H1 (cell line): ENCODE results near the gene THG1L. TPM values are rescaled to one million over a fixed set of nuclear protein-coding genes. Genes with fewer than 3 reads are reported as not detected.

Source experiments
- CHD7 ChIP-seq: fragments of 300-600 bp; sonication (generic); IDR thresholded peaks from 2 replicates; pipeline ENCODE4 v1.7.1; 2012; ENCODE audit warnings: low read length, moderate library complexity, mild to moderate bottlenecking, inconsistent platforms; ENCODE audit not compliant: insufficient replicate concordance
- CTCF ChIP-seq, 3 experiments: IDR thresholded peaks; 1 replicate in 2 of 3; 2 replicates in 1 of 3; pipeline versions ENCODE4 v1.5.1 to v1.6.1; 2011; ENCODE audit warnings: low read length in 3 of 3, mild to moderate bottlenecking in 3 of 3, inconsistent platforms in 2 of 3, low read depth in 1 of 3, moderate library complexity in 1 of 3; ENCODE audit not compliant: insufficient read depth in 1 of 3; ENCODE audit errors: control extremely low read depth in 1 of 3
- HDAC6 ChIP-seq: IDR thresholded peaks from one replicate; pipeline ENCODE4 v1.7.1; 2012; ENCODE audit warnings: low read depth, mild to moderate bottlenecking, inconsistent platforms, low read length, moderate library complexity
- POLR2A ChIP-seq, 2 experiments: IDR thresholded peaks; 1 replicate in 1 of 2; 2 replicates in 1 of 2; pipeline ENCODE4 v1.6.1; 2011; ENCODE audit warnings: low read depth in 2 of 2, low read length in 2 of 2, mild to moderate bottlenecking in 2 of 2; ENCODE audit errors: control extremely low read depth in 1 of 2
- POU5F1 ChIP-seq: IDR thresholded peaks from 2 replicates; pipeline ENCODE4 v1.6.1; 2011; ENCODE audit warnings: low read depth, mild to moderate bottlenecking, low read length, moderate library complexity
- RAD21 ChIP-seq, 2 experiments: IDR thresholded peaks in 1 of 2; conservative IDR thresholded peaks in 1 of 2; 2 replicates each; pipeline ENCODE4 v1.6.1; 2011; ENCODE audit warnings: low read depth in 2 of 2, low read length in 2 of 2, improper control_type of control experiment in 1 of 2, inconsistent platforms in 1 of 2, mild to moderate bottlenecking in 1 of 2, moderate library complexity in 1 of 2
- RFX5 ChIP-seq: IDR thresholded peaks from 2 replicates; pipeline ENCODE4 v1.6.1; 2011; ENCODE audit warnings: low read depth, low read length, improper control_type of control experiment, borderline replicate concordance
- polyA plus RNA-seq, 7 experiments: library from polyadenylated mRNA; depleted of rRNA in 3 of 7; stranded (reverse) in 5 of 7; unstranded in 2 of 7; fragments of >200 nt in 5 of 7; fragments of 200-250 nt in 2 of 7; gene quantifications; 1 replicate in 5 of 7; 2 replicates in 1 of 7; 4 replicates in 1 of 7; pipeline versions ENCODE4 v1.2.1 to v1.2.3, GENCODE V29; 2011 to 2013; ENCODE audit warnings: missing spikeins in 2 of 7, mixed read lengths in 2 of 7
- total RNA-seq: library from RNA; stranded (reverse); fragmentation: NEBNext Ultra II Directional; extraction: Animal tissue kit (Norgen Biotek cat#: 25700); gene quantifications from 2 replicates; pipeline ENCODE4 v1.2.1, GENCODE V29; 2021

THG1L gene
- total and polyA plus RNA-seq, 2 of the 8 experiments (the other 6 are each of a cell fraction or from before 2014, with no cell fraction given): 8.1 to 12.4 TPM

GRCh38 chr5:157731272-157732129, at the start of gene THG1L (continued):
- TF ChIP-seq CHD7: no peak
- no peak for TF ChIP-seq CTCF (IDR thresholded peaks at IDR 0.05; ENCODE audit: control extremely low read depth in 1 of 3, insufficient read depth in 1 of 3, low read depth in 1 of 3, low read length in 3 of 3)
- TF ChIP-seq HDAC6: no peak
- TF ChIP-seq POLR2A (IDR thresholded peaks at IDR 0.05; ENCODE audit: control extremely low read depth in 1 of 2, low read depth in 2 of 2, low read length in 2 of 2): peak; percentile 93 to 97
- TF ChIP-seq POU5F1: no peak
- TF ChIP-seq RFX5: no peak
- no peak for TF ChIP-seq RAD21 (IDR thresholded peaks at IDR 0.05 in 1 of 2, conservative IDR thresholded peaks at IDR 0.05 in 1 of 2; ENCODE audit: low read depth in 2 of 2, low read length in 2 of 2)
